Ovary (tissue), 3 donors: ENCODE measurements around the gene PBX1.

ENCODE experiments used
- EP300 ChIP-seq: sonication (generic); formaldehyde crosslinking; IDR thresholded peaks from one replicate; pipeline ENCODE4 v1.6.1; 2017; ENCODE audit warnings: antibody characterized with exemption
- POLR2A ChIP-seq: fragments of 450-650 bp; IDR thresholded peaks from one replicate; pipeline ENCODE4 v1.6.1; 2017; ENCODE audit warnings: antibody characterized with exemption, mild to moderate bottlenecking, moderate library complexity
- TF ChIP-seq, protein P1 (sequence below), 3 donors: fragments of 450-650 bp in 2 of 3; fragments of 200-600 bp in 1 of 3; IDR thresholded peaks; one replicate each; pipeline versions ENCODE4 v1.5.1 to v1.8.0; 2016 to 2022; ENCODE audit warnings: antibody characterized with exemption in 3 of 3, mild to moderate bottlenecking in 1 of 3
- donor health status: DM: no; HTN: no; CAD: no.

DNA sequence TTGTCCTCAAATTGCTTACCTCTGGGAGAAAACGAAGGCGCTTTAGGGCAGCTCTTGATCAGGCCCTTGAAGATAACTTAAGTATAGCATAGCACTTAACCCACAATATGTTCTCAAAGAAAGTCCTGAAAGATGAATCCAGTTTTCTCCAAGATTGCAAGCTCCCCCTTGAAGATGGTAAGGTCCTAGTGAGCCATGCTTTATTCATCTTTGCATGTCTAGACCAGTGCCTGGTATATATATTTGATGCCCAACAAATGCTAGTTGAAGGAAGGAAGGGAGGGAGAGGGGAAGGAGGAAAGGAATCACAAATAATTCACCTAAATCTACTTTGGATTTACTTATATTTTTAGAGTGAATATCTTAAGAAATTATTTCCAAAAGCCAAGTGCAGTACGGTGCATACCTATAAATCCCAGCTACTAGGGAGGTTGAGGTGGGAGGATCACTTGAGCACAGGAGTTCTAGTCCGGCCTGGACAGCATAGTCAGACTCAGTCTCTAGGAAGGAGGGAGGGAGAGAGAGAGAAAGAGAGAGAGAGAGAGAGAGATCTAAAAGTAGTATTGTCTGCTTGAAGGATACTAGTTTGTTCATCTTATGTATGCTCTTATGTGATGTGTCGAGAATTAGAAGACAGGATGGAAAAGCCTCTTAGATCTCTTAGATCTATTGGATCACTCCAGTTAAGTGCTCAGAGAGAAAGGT, 25.0 kb downstream of the PBX1 start:
- TF ChIP-seq EP300 (no peak), POLR2A (no peak)
- TF ChIP-seq, protein P1, sequence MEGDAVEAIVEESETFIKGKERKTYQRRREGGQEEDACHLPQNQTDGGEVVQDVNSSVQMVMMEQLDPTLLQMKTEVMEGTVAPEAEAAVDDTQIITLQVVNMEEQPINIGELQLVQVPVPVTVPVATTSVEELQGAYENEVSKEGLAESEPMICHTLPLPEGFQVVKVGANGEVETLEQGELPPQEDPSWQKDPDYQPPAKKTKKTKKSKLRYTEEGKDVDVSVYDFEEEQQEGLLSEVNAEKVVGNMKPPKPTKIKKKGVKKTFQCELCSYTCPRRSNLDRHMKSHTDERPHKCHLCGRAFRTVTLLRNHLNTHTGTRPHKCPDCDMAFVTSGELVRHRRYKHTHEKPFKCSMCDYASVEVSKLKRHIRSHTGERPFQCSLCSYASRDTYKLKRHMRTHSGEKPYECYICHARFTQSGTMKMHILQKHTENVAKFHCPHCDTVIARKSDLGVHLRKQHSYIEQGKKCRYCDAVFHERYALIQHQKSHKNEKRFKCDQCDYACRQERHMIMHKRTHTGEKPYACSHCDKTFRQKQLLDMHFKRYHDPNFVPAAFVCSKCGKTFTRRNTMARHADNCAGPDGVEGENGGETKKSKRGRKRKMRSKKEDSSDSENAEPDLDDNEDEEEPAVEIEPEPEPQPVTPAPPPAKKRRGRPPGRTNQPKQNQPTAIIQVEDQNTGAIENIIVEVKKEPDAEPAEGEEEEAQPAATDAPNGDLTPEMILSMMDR (IDR thresholded peaks at IDR 0.05) = no peak
